Mesenchymal stem cell (in vitro differentiated cells and primary cell): ENCODE data around the gene MYL2.

ENCODE experiments used
- DNase-seq: peaks from one replicate; pipeline ENCODE4 v3.0.0-alpha.2; 2013
- H2AFZ ChIP-seq: one replicate; pipeline ENCODE4 v1.6.1; 2013; ENCODE audit warnings: low read depth, mild to moderate bottlenecking, control low read depth, inconsistent platforms, low read length, moderate library complexity
- H2AK5ac ChIP-seq: 2 replicates; pipeline ENCODE4 v1.6.1; 2013; ENCODE audit warnings: low read length, moderate library complexity, mild to moderate bottlenecking, inconsistent platforms; ENCODE audit not compliant: severe bottlenecking
- H2BK120ac ChIP-seq: one replicate; pipeline ENCODE4 v1.6.1; 2013; ENCODE audit warnings: low read depth, mild to moderate bottlenecking, inconsistent platforms, low read length, moderate library complexity
- H2BK12ac ChIP-seq, 2 experiments: one replicate each; pipeline ENCODE4 v1.6.1; 2013; ENCODE audit warnings: inconsistent platforms in 2 of 2, low read length in 2 of 2, mild to moderate bottlenecking in 2 of 2, moderate library complexity in 2 of 2, control low read depth in 1 of 2
- H2BK15ac ChIP-seq: one replicate; pipeline ENCODE4 v1.6.1; 2013; ENCODE audit warnings: mild to moderate bottlenecking, low read depth, inconsistent platforms; ENCODE audit not compliant: poor library complexity, severe bottlenecking
- H2BK5ac ChIP-seq: 2 replicates; pipeline ENCODE4 v1.6.1; 2013; ENCODE audit warnings: low read depth, mild to moderate bottlenecking, low read length, control low read depth, inconsistent platforms; ENCODE audit not compliant: poor library complexity, severe bottlenecking
- H3K14ac ChIP-seq, 2 experiments: one replicate each; pipeline ENCODE4 v1.6.1; 2013; ENCODE audit warnings: inconsistent platforms in 2 of 2, low read length in 2 of 2, control low read depth in 1 of 2, mild to moderate bottlenecking in 1 of 2, moderate library complexity in 1 of 2
- H3K18ac ChIP-seq, 2 experiments: one replicate each; pipeline ENCODE4 v1.6.1; 2013; ENCODE audit warnings: inconsistent platforms in 2 of 2, low read length in 2 of 2, control low read depth in 1 of 2, low read depth in 1 of 2, mild to moderate bottlenecking in 1 of 2
- H3K23ac ChIP-seq, 2 experiments: one replicate each; pipeline ENCODE4 v1.6.1; 2013; ENCODE audit warnings: inconsistent platforms in 2 of 2, low read length in 2 of 2, mild to moderate bottlenecking in 2 of 2, moderate library complexity in 2 of 2, control low read depth in 1 of 2
- H3K27ac ChIP-seq: 2 replicates; pipeline ENCODE4 v1.5.1; 2013; ENCODE audit warnings: mild to moderate bottlenecking, moderate library complexity, low read length, control low read depth, inconsistent platforms; ENCODE audit not compliant: poor library complexity, severe bottlenecking
- H3K27me3 ChIP-seq, 2 experiments: 2 replicates each; pipeline versions ENCODE4 v1.6.1 to v1.7.0; 2013; ENCODE audit warnings: low read length in 2 of 2, mild to moderate bottlenecking in 2 of 2, moderate library complexity in 2 of 2, control low read depth in 1 of 2, inconsistent platforms in 1 of 2; ENCODE audit not compliant: control insufficient read depth in 1 of 2, insufficient read depth in 1 of 2
- H3K36me3 ChIP-seq, 2 experiments: 2 replicates each; pipeline versions ENCODE4 v1.6.1 to v1.7.0; 2013; ENCODE audit warnings: low read length in 2 of 2, control low read depth in 1 of 2, inconsistent platforms in 1 of 2, low read depth in 1 of 2, mild to moderate bottlenecking in 1 of 2; ENCODE audit not compliant: insufficient read depth in 2 of 2, control insufficient read depth in 1 of 2
- H3K4ac ChIP-seq, 2 experiments: one replicate each; pipeline ENCODE4 v1.6.1; 2013; ENCODE audit warnings: inconsistent platforms in 2 of 2, low read length in 2 of 2, mild to moderate bottlenecking in 2 of 2, moderate library complexity in 2 of 2, control low read depth in 1 of 2, low read depth in 1 of 2
- H3K4me1 ChIP-seq: 2 replicates; pipeline ENCODE4 v1.6.1; 2013; ENCODE audit warnings: low read depth, low read length, control low read depth; ENCODE audit not compliant: control insufficient read depth, insufficient read depth
- H3K4me2 ChIP-seq: 2 replicates; pipeline ENCODE4 v1.6.1; 2013; ENCODE audit warnings: low read length, mild to moderate bottlenecking, inconsistent platforms; ENCODE audit not compliant: poor library complexity, severe bottlenecking
- H3K4me3 ChIP-seq, 2 experiments: 2 replicates each; pipeline versions ENCODE4 v1.5.1 to v1.7.0; 2013; ENCODE audit warnings: low read length in 2 of 2, mild to moderate bottlenecking in 2 of 2, control low read depth in 1 of 2, low read depth in 1 of 2; ENCODE audit not compliant: insufficient read depth in 1 of 2
- H3K79me1 ChIP-seq: replicated peaks from 2 replicates; pipeline ENCODE4 v1.6.1; 2013; ENCODE audit warnings: mild to moderate bottlenecking, control low read depth, low read length, inconsistent platforms; ENCODE audit not compliant: poor library complexity, severe bottlenecking
- H3K9ac ChIP-seq: 2 replicates; pipeline ENCODE4 v1.7.0; 2013; ENCODE audit warnings: mild to moderate bottlenecking, low read length, moderate library complexity
- H3K9me3 ChIP-seq: 2 replicates; pipeline ENCODE4 v1.7.0; 2013; ENCODE audit warnings: mild to moderate bottlenecking, low read length; ENCODE audit not compliant: control insufficient read depth
- H4K8ac ChIP-seq: one replicate; pipeline ENCODE4 v1.6.1; 2013; ENCODE audit warnings: inconsistent platforms, mild to moderate bottlenecking, low read length, moderate library complexity
- H4K91ac ChIP-seq: one replicate; pipeline ENCODE4 v1.6.1; 2013; ENCODE audit warnings: mild to moderate bottlenecking, low read length, inconsistent platforms
- WGBS: methylation state at CpG from one replicate; pipeline ENCODE4 v1.1.7; 2013; ENCODE audit warnings: mixed read lengths; 5-methylcytosine and 5-hydroxymethylcytosine counted together

MYL2 gene

DNA sequence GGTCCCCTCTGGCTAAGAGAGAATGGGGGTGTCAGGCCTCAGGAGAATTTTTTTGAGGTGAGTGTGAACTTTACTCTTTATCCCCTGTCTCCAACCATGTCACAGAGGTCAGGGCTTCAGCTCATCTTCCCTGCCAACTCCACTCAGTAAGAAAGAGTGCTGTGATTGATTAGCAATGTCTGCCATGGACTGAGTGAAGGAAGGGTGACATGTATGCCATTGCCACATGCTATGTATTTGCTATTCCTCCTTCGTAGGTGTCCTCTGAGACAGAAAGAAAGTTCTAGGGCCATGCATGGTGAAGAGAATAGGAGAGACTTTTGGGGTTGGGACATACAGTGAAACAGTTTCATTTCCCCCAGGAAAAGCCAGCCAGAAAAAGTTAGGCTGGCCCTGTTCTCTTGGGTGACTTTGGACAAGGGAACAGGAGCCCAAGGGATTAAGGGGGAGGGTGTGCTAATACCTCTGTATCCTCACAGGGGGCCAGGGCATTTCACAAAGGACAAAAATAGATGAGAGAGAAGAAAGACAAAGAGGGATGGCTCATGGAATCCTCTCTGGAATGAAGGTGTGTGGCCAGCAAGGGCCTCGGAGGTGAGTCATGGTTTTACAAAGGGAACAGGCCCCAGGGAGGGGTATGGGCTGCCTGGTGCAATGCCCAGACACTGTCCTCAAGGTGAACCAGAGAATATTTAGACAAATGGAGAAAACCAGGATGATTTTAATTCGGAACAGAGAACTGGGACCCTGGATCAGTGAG is 13.9 kb upstream of the MYL2 start:
- 71% methylated on average over 3 of the region's 3 CpGs for WGBS
- H2BK12ac ChIP-seq = no peak overlapping the region
- no peak overlapping the region for H3K9ac ChIP-seq
- H3K23ac ChIP-seq = no peak overlapping the region
- no peak overlapping the region for H4K8ac ChIP-seq
- peaks cover 18 to 64% of the 10 kb centered on the region in 2 experiments for H3K27me3 ChIP-seq
- H3K36me3 ChIP-seq = no peaks in the 10 kb centered on the region
- no peak overlapping the region for H3K14ac ChIP-seq
- no peak overlapping the region for H2BK120ac ChIP-seq
- H3K4me2 ChIP-seq = no peak overlapping the region
- no peak overlapping the region for H2BK5ac ChIP-seq
- H2AFZ ChIP-seq = no peak overlapping the region
- no peak overlapping the region for H2BK15ac ChIP-seq
- H3K27ac ChIP-seq = no peak overlapping the region
- no peaks in the 10 kb centered on the region for H3K79me1 ChIP-seq
- H3K4me3 ChIP-seq = no peak overlapping the region
- H3K4ac ChIP-seq = no peak overlapping the region
- H3K18ac ChIP-seq = no peak overlapping the region
- peaks cover 2% of the 10 kb centered on the region for H3K4me1 ChIP-seq
- no peak overlapping the region for H2AK5ac ChIP-seq
- H3K9me3 ChIP-seq = no peaks in the 10 kb centered on the region
- no peak for DNase-seq
- no peak overlapping the region for H4K91ac ChIP-seq

DNA sequence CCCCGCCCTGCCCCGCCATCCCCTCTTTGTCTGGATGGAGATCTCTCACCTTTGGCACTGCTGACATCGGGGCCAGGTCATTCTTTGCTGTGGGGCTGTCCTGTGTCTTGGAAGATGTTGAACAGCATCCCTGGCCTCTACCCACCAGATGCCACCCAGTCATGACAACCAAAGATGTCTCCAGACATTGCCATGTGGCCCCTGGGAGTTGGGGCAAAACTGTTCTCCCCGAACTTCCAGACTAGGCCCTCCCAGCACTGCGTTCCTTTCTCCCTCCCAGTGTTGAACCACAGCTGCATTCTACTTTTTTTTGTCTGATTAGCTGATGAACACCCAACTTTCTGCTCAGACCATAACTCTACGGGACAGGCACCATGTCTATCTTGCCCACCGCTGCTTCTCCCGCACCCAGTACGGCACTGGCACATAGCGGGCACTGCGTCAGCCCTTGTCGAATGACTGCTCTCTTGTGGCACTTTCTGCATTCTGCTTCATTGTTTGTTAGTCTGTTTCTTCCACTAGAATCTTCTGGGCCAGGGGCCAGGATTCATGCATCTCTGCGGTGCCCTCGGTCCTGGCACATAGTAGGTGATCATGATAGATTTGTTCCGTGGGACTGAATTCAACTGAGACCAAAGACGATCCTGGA is 13.1 kb upstream of the MYL2 start:
- Histone ChIP-seq H3K4me2 (no peak overlapping the region), H2AK5ac (no peak overlapping the region), H3K14ac (no peak overlapping the region), H4K91ac (peak overlapping the region; percentile 3), H2BK5ac (no peak overlapping the region), H3K23ac (no peak overlapping the region), H3K36me3 (no peaks in the 10 kb centered on the region), H2BK12ac (no peak overlapping the region), H4K8ac (no peak overlapping the region), H3K4me1 (peaks cover 2% of the 10 kb centered on the region), H3K4me3 (no peak overlapping the region), H3K9ac (no peak overlapping the region), H3K4ac (no peak overlapping the region), H2AFZ (no peak overlapping the region), H3K27me3 (peaks cover 18 to 65% of the 10 kb centered on the region in 2 experiments), H3K18ac (no peak overlapping the region), H2BK15ac (no peak overlapping the region), H3K27ac (no peak overlapping the region), H2BK120ac (no peak overlapping the region), H3K79me1 (no peaks in the 10 kb centered on the region), H3K9me3 (no peaks in the 10 kb centered on the region)
- DNase-seq = no peak
- 93% methylated on average over 16 of the region's 16 CpGs for WGBS

- H3K4me2 ChIP-seq = no peak overlapping the region
- peaks cover 2% of the 10 kb centered on the region for H3K4me1 ChIP-seq
- H3K9me3 ChIP-seq = no peaks in the 10 kb centered on the region
- H3K18ac ChIP-seq = no peak overlapping the region
- no peak overlapping the region for H2AFZ ChIP-seq
- no peak overlapping the region for H2BK120ac ChIP-seq
- H3K4me3 ChIP-seq = no peak overlapping the region
- 61% methylated on average over 11 of the region's 11 CpGs for WGBS
- H3K4ac ChIP-seq = no peak overlapping the region
- H3K27me3 ChIP-seq = peaks cover 18 to 65% of the 10 kb centered on the region in 2 experiments
- H3K14ac ChIP-seq = no peak overlapping the region
- no peaks in the 10 kb centered on the region for H3K36me3 ChIP-seq
- no peak overlapping the region for H4K8ac ChIP-seq
- H2BK5ac ChIP-seq = no peak overlapping the region
- no peak overlapping the region for H2AK5ac ChIP-seq
- no peak overlapping the region for H2BK12ac ChIP-seq
- H2BK15ac ChIP-seq = no peak overlapping the region
- H4K91ac ChIP-seq = no peak overlapping the region
- H3K23ac ChIP-seq = no peak overlapping the region
- no peak for DNase-seq
- H3K27ac ChIP-seq = no peak overlapping the region
- H3K79me1 ChIP-seq = no peaks in the 10 kb centered on the region
- no peak overlapping the region for H3K9ac ChIP-seq
Observed at GRCh38 chr12:110932046-110932445, 11.7 kb upstream of the MYL2 start.

- Histone ChIP-seq H3K79me1 (no peaks in the 10 kb centered on the region), H3K18ac (no peak overlapping the region), H3K14ac (no peak overlapping the region), H2BK15ac (no peak overlapping the region), H4K91ac (no peak overlapping the region), H3K23ac (no peak overlapping the region), H2AK5ac (no peak overlapping the region), H3K27ac (no peak overlapping the region), H3K4me1 (peaks cover 2% of the 10 kb centered on the region), H2AFZ (no peak overlapping the region), H3K9ac (no peak overlapping the region), H3K36me3 (no peaks in the 10 kb centered on the region), H3K4me3 (no peak overlapping the region), H3K27me3 (peaks cover 12 to 66% of the 10 kb centered on the region in 2 experiments), H2BK120ac (no peak overlapping the region), H3K4ac (no peak overlapping the region), H3K4me2 (no peak overlapping the region), H2BK5ac (no peak overlapping the region), H4K8ac (no peak overlapping the region), H3K9me3 (no peaks in the 10 kb centered on the region), H2BK12ac (no peak overlapping the region)
- 72% methylated on average over 16 of the region's 16 CpGs for WGBS
- DNase-seq = no peak
Observed at GRCh38 chr12:110931315-110931728, 10.9 kb upstream of the MYL2 start.
